Activated CD4-positive, alpha-beta T cell treated with anti-CD3 and anti-CD28 coated beads for 1 hour (primary cell): Measurements from ENCODE around the gene MACF1.
"Not testable (repeated sequence)": the region's sequence is repeated elsewhere in the genome, so short reads cannot be mapped to it uniquely, and the experiment has no call there.

ENCODE experiments used
- DNase-seq: peaks from one replicate; pipeline ENCODE4 v3.0.0-alpha.2; 2020

The MACF1 gene

DNA sequence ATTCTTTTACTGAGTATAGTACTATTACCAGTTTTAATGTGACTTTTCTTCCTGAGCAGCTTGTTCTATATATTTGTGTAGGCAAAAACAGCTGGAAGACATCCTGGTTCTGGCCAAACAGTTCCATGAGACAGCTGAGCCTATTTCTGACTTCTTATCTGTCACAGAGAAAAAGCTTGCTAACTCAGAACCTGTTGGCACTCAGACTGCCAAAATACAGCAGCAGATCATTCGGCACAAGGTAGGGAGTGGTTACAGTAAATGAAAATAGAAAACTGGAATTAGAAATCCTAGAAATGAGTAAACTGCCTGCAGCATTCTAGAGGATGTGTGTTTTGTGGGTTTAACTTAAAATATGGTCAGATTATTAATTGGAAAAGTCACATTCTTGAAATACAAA is 222.9 kb downstream of the MACF1 start:
- DNase-seq, result no peak

DNA sequence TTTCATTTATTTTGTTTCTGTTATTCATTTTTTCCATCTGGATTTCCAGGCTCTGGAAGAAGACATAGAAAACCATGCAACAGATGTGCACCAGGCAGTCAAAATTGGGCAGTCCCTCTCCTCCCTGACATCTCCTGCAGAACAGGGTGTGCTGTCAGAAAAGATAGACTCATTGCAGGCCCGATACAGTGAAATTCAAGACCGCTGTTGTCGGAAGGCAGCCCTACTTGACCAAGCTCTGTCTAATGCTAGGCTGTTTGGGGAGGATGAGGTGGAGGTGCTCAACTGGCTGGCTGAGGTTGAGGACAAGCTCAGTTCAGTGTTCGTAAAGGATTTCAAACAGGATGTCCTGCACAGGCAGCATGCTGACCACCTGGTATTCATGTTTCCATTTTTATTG is 223.4 kb downstream of the MACF1 start:
- DNase-seq, result no peak

DNA sequence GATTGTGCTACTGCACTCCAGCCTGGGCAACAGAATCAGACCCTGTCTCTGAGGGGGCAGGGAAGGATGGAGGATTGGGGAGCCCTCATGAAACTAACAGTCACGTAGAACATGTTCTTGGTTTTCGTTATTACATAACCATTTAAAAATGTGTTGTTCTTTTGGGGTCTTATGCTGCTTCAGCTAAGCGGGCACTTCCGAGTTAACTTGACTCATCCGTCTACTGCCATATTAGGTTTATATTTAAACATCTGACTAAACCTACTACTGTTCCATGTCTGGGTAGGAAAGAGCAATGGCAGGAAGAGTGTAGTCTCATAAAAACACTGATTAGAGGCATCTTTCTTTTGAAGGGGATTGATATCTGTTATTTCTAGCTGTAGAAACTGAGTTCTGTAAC is 227.4 kb downstream of the MACF1 start:
- DNase-seq, result no peak

DNA sequence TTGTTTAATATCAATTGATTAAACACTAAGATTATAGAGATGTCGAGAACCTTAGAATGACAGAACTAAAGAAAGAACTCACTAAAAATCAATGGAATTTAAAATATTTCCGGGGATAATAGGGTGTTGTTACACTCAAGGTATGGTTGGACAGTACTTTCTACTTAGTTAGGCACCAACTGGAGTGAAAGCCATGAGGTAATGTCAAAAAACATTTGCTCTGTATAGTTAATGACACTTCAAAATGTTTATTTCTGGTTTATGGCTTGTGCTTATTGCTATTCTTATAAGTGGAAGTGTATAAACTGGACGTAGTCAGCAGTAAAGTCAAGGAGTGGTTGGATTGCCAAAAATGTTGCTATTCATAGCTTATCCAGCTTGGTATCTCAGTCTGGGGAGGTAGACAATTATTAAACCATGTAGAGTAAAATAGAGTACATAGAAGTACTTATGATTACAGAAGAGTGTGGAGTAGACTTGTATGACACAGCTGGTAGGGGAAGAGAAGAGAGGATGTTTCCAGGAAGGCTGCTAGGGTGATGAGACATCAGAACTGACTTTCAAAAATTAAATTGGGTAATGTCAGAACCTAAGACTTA is 230.4 kb downstream of the MACF1 start:
- DNase-seq, result no peak

DNA sequence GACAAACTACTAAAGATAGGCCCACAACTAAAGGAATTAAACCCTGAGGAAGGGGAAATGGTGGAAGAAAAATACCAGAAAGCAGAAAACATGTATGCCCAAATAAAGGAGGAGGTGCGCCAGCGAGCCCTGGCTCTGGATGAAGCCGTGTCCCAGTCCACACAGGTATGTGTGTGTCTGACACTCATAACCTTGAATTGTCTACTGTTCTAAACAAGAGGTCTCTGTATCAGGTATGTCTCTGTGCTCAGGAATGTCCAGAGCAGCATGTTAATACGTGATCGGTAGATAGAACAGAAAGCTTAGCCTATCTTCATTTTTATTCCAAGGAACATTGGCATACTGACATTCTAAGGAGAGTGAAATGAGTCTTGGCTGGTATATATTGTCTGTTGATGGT is 231.1 kb downstream of the MACF1 start:
- DNase-seq, result no peak

DNA sequence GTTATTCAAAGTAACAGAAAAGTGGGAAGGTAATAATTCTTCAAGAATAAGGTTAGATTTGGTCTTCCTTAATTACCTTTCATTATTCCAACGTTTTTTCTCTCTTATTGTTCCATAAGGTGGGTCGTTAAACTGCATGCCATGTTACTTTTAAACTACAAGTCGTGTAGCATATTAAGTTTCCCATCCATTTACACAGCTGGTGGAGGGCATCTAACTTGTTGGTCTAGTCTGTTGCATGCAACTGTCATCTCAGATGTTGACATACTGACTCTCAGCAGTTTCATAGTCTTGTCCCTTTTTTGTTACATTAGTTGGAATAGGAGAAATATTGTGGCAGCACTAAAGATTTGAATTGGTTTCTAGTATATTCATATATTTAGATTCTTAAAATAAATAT is 232.3 kb downstream of the MACF1 start:
- DNase-seq, result no peak

DNA sequence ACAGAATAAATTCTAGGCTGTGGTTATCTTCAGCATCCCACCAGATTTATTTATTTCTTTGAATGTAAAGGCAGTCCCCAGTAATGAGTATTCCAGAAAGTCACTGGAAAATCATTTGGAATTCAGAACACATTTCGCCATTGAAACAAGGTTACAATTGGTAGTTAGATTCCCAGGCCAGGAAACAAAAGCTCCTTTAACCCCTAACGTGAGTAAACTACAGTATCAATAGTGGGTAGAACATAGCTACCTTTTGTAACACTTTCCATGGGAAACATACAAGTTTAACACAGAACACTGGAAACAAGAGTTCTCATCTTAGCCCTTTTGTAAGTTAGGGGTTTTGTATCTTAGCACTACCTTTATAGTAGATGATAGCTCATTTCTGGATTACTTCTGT is 233.5 kb downstream of the MACF1 start:
- no peak for DNase-seq

DNA sequence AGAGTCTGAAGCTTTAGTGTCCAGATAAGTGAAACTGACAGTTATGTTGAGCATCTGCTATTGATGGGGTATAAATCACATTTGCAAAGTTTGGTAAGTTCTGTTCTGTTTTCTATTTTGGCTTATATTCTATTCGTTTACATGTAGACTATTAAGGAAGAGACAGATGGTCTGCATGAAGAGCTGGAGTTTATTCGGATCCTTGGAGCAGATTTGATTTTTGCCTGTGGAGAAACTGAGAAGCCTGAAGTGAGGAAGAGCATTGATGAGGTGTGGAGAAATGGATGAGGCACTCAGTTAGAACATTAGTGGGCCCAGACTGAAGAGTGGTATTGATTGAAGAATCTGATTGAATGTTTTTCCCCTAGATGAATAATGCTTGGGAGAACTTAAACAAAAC is 236.4 kb downstream of the MACF1 start:
- no peak for DNase-seq

DNA sequence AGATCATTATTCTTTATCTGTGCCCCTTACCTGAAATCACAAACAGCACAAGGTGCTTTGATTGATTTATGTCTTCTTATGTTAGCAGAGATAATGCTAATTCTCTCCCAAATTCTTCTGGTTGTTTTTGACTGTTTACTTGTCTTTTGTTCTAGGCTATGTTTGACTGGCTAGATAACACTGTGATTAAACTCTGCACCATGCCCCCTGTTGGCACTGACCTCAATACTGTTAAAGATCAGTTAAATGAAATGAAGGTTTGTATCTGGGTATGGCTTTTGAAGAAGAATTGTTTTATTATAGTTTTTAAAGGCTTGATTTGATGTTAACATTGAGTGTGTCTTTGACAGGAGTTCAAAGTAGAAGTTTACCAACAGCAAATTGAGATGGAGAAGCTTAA is 237.3 kb downstream of the MACF1 start:
- no peak for DNase-seq

DNA sequence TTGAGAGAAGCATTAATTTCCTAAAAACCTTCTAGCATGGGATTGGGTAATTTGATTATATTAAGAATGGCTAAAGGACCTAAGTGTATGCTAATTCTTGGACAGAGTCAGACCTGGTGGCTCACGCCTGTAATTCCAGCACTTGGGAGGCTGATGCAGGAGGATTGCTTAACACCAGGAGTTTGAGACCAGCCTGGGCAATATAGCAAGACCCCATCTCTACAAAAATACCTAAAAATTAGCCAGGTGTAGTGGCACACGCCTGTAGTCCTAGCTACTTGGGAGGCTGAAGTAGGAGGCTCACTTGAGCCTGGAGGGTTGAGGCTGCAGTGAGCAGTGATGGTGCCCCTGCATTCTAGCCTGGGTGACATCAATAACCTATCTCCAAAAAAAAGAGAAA is 241.1 kb downstream of the MACF1 start:
- no peak for DNase-seq

DNA sequence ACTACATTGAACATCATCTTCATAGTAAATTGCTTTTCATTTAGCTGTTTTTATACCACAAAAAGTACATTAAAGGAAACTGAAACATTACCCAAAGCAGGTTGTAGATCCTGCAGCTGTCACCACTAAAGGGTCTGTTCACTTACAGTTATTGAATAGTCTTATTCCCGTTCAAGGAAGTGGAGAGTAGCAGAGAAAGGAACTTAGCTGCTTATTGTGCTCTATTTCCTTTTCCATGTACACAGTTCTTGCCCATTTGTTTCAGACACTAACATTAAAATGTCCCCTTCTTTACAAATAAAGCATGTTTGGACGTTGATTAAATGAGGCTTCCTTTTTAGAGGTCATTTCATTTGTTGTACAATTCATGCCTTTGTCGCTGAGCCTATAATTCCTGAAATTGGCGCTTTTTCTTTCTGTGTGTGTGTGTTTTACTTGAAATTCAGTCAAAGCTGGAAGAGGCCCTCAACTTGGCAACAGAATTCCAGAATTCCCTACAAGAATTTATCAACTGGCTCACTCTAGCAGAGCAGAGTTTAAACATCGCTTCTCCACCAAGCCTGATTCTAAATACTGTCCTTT is 242.6 kb downstream of the MACF1 start:
- DNase-seq, result no peak

DNA sequence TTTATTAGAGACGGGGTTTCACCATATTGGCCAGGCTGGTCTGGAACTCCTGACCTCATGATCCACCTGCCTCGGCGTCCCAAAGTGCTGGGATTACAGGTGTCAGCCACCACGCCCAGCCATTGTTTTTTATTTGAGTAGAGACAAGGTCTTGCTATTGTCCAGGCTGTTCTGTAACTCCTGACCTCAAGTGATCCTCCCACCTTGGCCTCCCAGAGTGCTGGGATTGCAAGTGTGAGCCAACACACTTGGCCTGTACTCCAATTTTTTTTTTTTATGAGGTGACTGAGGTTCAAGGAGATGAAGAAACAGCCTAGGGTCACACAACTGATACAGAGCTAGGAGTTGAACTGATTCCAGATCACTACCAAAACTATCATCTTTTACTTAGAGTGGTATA is 245.5 kb downstream of the MACF1 start:
- DNase-seq, result not testable (repeated sequence)

DNA sequence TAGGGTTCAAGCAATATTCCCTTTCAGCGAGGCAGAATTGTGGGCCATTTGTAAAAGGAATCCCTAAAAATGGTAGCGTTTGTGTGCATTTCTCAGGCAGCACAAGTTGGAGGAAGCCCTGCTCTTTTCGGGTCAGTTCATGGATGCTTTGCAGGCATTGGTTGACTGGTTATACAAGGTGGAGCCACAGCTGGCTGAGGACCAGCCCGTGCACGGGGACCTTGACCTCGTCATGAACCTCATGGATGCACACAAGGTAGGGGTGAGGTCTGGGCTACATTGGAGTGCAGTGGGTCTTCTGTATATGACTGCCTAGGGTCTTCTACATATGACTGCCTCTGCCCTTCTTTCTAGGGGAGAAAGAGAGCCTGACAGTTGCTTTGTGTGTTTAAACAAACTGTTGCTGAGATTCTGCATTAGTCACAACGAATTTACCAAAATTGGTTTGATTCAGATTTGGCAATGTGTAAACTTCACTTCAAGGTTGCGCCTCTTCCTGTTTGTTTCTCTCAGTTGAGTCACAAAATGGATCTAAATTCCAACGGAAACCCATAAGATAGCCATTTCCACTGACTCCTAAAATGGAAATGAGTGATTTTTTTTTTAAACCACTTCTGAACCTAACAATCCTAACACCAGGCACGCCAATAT is 246.6 kb downstream of the MACF1 start:
- no peak for DNase-seq

DNA sequence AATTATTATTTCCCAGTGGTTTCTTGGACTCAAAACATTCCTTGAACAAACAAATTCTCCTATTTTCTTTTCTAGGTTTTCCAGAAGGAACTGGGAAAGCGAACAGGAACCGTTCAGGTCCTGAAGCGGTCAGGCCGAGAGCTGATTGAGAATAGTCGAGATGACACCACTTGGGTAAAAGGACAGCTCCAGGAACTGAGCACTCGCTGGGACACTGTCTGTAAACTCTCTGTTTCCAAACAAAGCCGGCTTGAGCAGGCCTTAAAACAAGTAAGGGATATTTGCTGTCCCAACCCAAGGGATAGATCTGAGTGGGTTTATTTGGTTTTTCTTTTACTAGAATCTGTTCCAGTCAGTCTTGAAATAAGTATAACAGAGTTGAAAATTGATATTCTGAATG is 247.6 kb downstream of the MACF1 start:
- DNase-seq, result no peak

DNA sequence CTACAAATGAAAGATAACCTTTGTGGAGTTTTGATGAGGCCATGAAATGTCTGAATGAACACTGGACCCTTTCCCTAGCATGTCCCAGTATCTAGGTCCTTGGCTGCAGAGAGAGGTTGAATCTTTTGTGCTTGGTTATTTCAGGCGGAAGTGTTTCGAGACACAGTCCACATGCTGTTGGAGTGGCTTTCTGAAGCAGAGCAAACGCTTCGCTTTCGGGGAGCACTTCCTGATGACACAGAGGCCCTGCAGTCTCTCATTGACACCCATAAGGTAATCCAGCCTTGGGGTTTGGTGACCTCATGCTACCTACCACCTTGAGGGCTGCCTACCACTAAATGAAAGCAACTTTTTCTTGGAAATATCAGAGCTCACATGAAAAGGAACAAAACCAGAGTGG is 248.0 kb downstream of the MACF1 start:
- no peak for DNase-seq

DNA sequence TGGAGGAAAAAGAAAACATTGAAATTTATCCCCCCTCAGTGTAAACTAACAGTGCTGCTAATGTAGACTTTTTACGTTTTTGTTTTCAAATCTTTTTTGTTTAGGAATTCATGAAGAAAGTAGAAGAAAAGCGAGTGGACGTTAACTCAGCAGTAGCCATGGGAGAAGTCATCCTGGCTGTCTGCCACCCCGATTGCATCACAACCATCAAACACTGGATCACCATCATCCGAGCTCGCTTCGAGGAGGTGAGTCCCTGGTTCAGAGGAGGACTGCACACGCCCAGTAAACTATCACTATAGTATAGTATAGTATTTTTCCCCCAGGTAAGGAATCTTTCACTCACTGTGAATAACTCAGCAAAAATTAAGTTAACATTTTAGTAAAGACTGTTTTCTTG is 249.1 kb downstream of the MACF1 start:
- no peak for DNase-seq

DNA sequence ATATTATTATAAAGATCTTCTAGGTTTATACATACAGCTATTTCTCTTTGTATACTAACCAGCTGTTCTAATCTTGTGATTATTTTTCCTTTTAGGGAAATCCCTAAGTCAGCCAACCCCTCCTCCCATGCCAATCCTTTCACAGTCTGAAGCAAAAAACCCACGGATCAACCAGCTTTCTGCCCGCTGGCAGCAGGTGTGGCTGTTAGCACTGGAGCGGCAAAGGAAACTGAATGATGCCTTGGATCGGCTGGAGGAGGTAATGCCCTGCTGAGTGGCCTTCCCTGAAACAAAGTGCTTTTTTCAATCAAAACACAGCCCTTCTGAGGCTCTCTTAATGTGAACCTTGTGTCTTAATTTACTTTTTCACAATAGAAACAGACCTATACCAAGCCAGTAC is 254.5 kb downstream of the MACF1 start:
- DNase-seq, result no peak

DNA sequence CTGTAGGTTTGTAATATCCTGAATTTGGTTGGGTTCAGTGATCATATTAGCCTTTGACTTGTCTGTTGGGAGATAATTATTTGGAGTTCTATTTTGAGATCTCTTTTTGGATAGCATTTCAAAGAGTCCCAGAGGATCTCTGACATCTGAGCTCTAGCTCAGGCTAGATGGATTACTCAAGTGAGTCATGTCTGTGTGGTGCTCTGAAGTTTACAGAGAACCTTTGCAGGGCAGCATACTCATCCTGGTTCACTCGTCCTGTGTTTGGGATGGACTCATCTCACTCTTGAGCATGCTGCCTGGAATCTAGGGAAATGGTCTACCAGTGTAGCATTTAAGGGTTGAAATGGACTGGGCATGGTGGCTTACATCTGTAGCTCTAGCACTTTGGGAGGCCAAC is 257.6 kb downstream of the MACF1 start:
- DNase-seq, result no peak

DNA sequence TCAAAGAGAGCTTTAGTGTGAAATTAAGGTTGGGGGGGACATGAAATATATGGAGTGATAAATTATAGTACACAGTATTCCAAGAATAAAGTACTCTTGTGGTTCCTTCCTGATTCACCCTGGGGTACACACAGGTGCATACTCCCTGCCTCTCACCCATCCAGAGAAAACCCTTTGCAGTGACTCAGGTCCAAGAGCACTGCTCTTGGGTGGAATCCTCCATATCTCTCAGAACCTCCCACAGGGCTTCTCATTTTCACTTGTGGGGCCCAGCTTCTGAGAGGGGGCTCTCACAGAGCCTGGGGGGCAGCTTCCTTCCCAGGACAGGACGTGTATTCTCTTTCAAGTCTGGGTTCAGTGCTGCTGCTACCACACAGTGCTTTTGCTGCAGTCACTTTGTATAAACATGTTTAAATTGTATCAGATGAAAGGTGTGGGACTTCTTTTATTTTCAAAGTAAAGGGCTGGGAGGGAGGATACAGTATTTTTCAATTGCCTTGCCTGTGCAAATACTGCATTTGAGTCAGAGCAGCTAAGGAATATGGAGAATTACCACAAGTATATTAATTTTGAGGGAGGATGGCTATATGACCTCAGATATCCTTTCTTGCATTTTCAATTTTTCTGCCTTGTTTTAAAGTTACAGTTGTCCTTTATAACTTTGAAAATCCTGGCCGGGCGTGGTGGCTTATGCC is 262.1 kb downstream of the MACF1 start:
- no peak for DNase-seq

DNA sequence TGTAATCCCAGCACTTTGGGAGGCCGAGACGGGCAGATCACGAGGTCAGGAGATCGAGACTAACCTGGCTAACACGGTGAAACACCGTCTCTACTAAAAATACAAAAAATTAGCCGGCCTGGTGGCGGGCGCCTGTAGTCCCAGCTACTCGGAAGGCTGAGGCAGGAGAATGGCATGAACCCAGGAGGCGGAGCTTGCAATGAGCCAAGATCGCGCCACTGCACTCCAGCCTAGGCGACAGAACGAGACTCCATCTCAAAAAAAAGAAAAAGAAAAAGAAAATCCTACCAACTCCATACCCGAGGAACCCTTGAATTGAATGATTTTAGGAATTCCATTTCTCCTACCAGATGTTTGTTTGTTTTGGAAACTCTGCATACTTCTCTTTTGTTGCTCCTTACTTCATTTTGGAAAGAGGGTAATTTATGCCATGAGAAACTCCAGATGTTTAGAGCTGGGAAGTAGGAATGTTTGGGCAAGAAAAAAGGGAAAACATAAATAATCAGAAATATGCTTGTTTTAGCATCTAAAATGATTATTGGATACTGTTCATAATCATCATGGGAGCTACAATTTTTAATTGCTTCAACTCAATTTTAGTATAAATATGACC is 262.7 kb downstream of the MACF1 start:
- DNase-seq, result not testable (repeated sequence)

DNA sequence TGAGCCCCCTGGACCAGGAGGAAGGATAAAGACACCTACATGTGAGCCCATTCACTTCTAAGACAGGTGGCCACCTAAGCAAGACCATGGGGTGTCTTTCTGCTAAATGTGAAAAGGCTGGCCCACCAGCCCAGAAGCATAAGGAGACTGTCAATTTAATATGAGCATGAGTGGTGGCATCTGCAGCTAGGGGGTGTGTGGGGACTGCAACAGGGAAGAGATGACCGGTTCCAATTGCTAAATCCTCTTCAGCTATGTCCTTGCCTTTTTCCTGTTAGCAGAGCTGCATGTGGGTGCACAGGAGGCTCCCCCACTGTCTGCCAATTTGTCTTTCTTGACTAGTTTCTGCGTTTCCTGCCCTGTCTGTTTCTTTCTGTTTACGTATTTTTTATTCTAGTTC is 264.7 kb downstream of the MACF1 start:
- no peak for DNase-seq

DNA sequence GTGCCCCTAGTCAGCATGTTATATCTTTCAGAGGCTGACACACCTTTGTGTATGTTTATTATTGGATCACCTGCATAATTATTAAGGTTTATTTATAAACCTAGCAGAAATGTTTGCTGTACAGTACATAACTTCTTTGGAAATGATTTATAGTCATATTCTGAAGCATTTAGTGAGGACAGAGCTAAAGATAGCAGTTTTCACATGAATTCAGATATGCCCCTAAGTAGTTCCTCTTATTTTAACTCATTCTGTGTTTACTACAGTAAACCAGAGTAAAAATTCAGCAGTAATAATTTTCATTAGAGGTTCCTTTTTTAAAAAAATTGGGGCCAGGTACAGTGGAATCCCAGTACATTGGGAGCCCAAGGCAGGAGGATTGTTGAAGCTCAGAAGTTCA is 265.5 kb downstream of the MACF1 start:
- DNase-seq, result no peak

DNA sequence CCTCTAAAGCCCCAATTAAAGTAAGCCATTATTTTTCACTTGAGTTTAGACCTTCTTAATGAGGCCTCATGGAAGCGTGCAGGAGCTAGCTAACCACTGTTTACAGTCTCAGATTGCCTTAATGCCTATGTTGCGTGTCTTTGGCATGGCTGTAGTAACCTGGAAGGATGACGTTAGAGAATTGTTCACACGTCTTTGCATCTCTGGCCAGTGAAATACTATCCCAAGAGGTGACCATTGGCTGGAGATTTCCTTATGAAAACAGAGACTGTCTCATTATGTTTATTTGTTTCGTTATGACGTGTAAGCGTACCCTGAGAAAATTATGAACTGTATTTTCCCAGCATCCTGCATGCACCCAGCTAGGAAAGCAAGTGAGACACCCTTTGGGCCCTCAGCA is 268.3 kb downstream of the MACF1 start:
- DNase-seq, result no peak

DNA sequence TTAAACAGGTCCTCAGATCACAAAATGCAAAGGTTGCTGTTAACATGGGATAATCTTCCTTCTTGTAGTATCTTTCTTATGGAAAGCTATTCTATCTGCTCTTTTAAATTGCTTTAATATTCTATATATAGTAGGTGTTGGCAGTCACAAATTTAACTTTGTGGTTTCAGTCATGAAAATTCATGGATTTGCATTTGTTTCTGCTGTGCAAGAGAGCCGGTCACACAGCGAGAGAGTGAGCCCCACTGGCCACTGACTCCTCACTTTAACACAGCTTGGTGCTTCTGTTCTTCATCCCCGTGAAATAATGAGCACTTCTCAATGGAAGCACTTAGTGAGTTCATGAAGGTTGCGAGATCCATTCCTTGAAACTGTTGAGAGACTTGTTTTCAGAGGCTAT is 268.8 kb downstream of the MACF1 start:
- DNase-seq, result no peak
